PFSK-1 (cell line): ENCODE results near the gene MAP3K6.

ENCODE experiments used
- FOXP2 ChIP-seq: optimal IDR thresholded peaks from 2 replicates; pipeline ENCODE3; 2011; ENCODE audit warnings: borderline replicate concordance, control low read depth, inconsistent platforms; ENCODE audit not compliant: insufficient read depth; ENCODE audit errors: extremely low read length, extremely low read depth
- POLR2AphosphoS5 ChIP-seq: IDR thresholded peaks from 2 replicates; pipeline ENCODE4 v1.6.1; 2012; ENCODE audit warnings: low read depth, mild to moderate bottlenecking, control low read depth, low read length, moderate library complexity
- SIN3A ChIP-seq: IDR thresholded peaks from 2 replicates; pipeline ENCODE4 v1.6.1; 2012; ENCODE audit warnings: mild to moderate bottlenecking, low read length, moderate library complexity, borderline replicate concordance; ENCODE audit not compliant: insufficient read depth
- TAF1 ChIP-seq: IDR thresholded peaks from 2 replicates; pipeline ENCODE4 v1.6.1; 2012; ENCODE audit warnings: low read length, control low read depth, borderline replicate concordance; ENCODE audit not compliant: insufficient read depth
- TF ChIP-seq, protein P1 (sequence below), 2 experiments: IDR thresholded peaks; 2 replicates each; pipeline versions ENCODE4 v1.6.1 to v1.8.0; 2011 to 2012; ENCODE audit warnings: low read depth in 2 of 2, low read length in 2 of 2, control low read depth in 1 of 2, inconsistent platforms in 1 of 2, mild to moderate bottlenecking in 1 of 2, moderate library complexity in 1 of 2; ENCODE audit not compliant: insufficient read depth in 1 of 2

Gene MAP3K6

DNA sequence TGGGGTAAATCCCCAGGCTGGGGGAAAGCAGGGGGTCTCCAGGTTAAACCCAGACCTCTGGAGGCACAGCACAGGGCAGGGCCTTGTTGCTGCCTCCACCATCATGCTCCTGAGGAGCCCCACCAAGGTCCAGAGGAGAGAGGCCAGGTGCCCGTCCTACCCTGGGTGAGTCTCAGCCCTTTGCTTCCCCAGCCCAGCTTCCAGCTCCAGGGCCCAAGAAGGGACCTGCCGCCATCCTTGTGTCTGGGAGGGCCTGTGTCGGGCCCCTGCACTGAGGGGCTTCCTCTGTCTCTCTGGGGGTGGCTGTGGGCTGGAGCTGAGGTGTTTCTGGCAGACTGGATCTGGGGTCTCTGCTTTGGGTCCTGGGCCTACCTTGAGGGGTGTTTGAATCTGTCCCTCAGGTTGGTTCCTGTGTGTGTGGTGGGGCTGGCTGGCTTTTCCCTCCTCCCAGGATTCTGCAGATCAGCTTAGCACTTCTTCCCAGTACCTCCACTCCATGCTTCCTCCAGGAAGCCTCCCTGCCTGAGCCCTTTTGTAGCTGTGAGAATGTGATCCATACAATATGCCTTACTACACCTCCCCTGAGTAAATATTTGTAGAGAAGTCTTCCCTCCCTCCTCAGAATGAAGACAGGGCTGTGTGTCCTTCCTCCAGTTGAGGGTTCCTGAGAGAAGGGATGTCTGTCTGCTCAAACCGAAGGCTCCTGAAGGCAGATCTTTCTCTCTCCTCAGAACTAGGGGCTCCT, 31.8 kb upstream of the MAP3K6 start:
- TF ChIP-seq TAF1 (no peak), FOXP2 (no peak), POLR2AphosphoS5 (no peak), SIN3A (no peak)
- TF ChIP-seq, protein P1, sequence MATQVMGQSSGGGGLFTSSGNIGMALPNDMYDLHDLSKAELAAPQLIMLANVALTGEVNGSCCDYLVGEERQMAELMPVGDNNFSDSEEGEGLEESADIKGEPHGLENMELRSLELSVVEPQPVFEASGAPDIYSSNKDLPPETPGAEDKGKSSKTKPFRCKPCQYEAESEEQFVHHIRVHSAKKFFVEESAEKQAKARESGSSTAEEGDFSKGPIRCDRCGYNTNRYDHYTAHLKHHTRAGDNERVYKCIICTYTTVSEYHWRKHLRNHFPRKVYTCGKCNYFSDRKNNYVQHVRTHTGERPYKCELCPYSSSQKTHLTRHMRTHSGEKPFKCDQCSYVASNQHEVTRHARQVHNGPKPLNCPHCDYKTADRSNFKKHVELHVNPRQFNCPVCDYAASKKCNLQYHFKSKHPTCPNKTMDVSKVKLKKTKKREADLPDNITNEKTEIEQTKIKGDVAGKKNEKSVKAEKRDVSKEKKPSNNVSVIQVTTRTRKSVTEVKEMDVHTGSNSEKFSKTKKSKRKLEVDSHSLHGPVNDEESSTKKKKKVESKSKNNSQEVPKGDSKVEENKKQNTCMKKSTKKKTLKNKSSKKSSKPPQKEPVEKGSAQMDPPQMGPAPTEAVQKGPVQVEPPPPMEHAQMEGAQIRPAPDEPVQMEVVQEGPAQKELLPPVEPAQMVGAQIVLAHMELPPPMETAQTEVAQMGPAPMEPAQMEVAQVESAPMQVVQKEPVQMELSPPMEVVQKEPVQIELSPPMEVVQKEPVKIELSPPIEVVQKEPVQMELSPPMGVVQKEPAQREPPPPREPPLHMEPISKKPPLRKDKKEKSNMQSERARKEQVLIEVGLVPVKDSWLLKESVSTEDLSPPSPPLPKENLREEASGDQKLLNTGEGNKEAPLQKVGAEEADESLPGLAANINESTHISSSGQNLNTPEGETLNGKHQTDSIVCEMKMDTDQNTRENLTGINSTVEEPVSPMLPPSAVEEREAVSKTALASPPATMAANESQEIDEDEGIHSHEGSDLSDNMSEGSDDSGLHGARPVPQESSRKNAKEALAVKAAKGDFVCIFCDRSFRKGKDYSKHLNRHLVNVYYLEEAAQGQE (IDR thresholded peaks at IDR 0.05; ENCODE audit: insufficient read depth in 1 of 2, low read depth in 2 of 2, low read length in 2 of 2) = no peak

GRCh38 chr1:27397749-27398148, 31.0 kb upstream of the MAP3K6 start:
- TF ChIP-seq TAF1 (no peak), FOXP2 (no peak), POLR2AphosphoS5 (no peak), SIN3A (no peak)
- TF ChIP-seq, protein P1 (IDR thresholded peaks at IDR 0.05; ENCODE audit: insufficient read depth in 1 of 2, low read depth in 2 of 2, low read length in 2 of 2) = no peak

DNA sequence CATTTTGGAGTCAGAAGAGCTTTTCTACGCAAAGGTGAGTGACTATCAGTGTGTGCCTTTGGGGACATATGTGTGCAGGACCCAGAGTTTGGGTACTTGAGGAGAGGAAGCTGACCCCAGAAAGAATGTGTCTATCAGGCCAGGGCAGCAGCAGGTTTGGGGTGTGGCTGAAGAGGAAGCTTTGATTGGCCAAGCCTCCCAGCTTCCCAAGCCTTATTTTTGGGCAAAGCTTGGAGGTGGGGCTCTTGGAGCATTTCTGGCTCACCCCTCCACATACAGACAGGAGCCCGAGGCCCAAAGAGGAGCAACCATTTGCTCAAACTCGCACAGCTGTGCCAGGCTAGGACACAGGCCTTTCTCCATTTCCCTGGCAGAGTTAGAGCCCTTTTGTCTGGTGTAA, 30.3 kb upstream of the MAP3K6 start:
- TF ChIP-seq, protein P1 (IDR thresholded peaks at IDR 0.05; ENCODE audit: insufficient read depth in 1 of 2, low read depth in 2 of 2, low read length in 2 of 2) = no peak
- TF ChIP-seq FOXP2 (no peak), TAF1 (no peak), SIN3A (no peak), POLR2AphosphoS5 (no peak)

DNA sequence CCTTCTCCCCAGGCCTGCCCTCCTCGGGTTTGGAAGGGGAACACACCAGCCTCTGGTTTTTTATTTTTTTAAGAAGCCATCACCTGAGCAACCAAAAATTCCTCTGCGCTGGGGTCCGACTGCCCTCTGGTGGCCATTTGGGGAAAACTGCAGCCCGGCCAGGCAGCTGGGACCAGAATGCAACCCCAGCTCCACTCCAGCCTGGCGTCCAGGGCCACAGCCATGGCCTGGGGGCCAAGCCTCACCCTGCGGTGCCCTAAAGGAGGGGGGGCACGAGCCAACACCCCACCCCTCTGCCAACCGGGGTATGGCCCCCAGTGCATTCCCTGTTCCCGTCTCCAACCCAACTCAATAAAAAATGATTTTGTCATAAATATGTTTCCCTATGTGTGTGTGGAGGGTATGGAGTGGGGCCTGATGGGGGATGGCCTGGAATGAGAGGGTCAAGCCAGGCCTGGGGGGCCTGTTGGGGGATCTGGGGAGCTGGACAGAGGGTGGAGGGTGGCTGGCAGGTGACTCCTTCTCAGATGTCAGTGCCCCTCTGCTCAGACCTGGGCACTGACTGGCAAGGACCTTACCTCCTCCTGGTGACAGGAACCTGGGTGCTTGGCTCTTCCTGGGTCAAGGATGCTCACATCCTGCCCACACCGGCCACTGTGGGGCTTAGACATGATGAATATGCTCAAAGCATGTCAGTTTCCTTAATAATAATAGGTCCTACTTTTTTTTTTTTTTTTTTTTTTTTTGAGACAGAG, 28.9 kb upstream of the MAP3K6 start:
- no peak for TF ChIP-seq FOXP2
- TF ChIP-seq SIN3A = no peak
- TF ChIP-seq POLR2AphosphoS5 = no peak; the same call in 1 of the 2 replicates
- TF ChIP-seq, protein P1 (IDR thresholded peaks at IDR 0.05; ENCODE audit: insufficient read depth in 1 of 2, low read depth in 2 of 2, low read length in 2 of 2) = no peak
- TF ChIP-seq TAF1 = no peak
